Endothelial cell of umbilical vein (primary cell): ENCODE measurements around the gene RET. TPM values are rescaled to one million over a fixed set of nuclear protein-coding genes. Genes with fewer than 3 reads are reported as not detected.

Experiments used
- BruUV-seq: library from RNA; stranded (reverse); fragments of 400-500 nt; replicated peaks from 2 replicates; lab custom pipeline; 2021; lab: Mats Ljungman, UMichigan
- CTCF ChIA-PET: fragments of 300-600, 350-600 bp; sonication (Branson Sonifier 250); formaldehyde crosslinking; loops from one replicate; lab custom pipeline; 2021; ENCODE audit warnings: antibody characterized with exemption, inconsistent platforms; lab: Charles Lee
- POLR2A ChIA-PET: fragments of 300-600, 350-600 bp; sonication (Branson Sonifier 250); formaldehyde crosslinking; loops from one replicate; lab custom pipeline; 2021; ENCODE audit warnings: antibody characterized with exemption, inconsistent platforms; lab: Charles Lee
- DNase-seq: peaks from one replicate; pipeline ENCODE4 v3.0.0-alpha.2; 2011; ENCODE audit warnings: low read depth, low spot score
- FAIRE-seq: peaks from 2 replicates; lab custom pipeline; 2011; peaks lifted over from hg19 to GRCh38; lab: Jason Lieb, UNC
- H2AFZ ChIP-seq: 2 replicates; pipeline ENCODE4 v1.6.0; 2012; ENCODE audit warnings: low read depth, low read length, control low read depth, inconsistent platforms
- H3K27ac ChIP-seq: 2 replicates; pipeline ENCODE4 v1.5.1; 2011; ENCODE audit warnings: low read depth, mild to moderate bottlenecking, control low read depth, low read length, moderate library complexity; ENCODE audit not compliant: insufficient read depth
- H3K27me3 ChIP-seq, 2 experiments: 2 replicates each; pipeline versions ENCODE4 v1.6.0 to v1.6.1; 2011; ENCODE audit warnings: low read length in 2 of 2, mixed read lengths in 1 of 2; ENCODE audit not compliant: control insufficient read depth in 2 of 2, insufficient read depth in 2 of 2
- H3K36me3 ChIP-seq, 2 experiments: 2 replicates in 1 of 2; 3 replicates in 1 of 2; pipeline ENCODE4 v1.5.1; 2011; ENCODE audit warnings: low read length in 2 of 2, mild to moderate bottlenecking in 1 of 2, moderate library complexity in 1 of 2; ENCODE audit not compliant: control insufficient read depth in 2 of 2, insufficient read depth in 2 of 2; ENCODE audit errors: extremely low read depth in 1 of 2
- H3K4me1 ChIP-seq: 3 replicates; pipeline ENCODE4 v1.5.1; 2011; ENCODE audit warnings: mild to moderate bottlenecking, low read length; ENCODE audit not compliant: control insufficient read depth, insufficient read depth; ENCODE audit errors: extremely low read depth
- H3K4me2 ChIP-seq: 2 replicates; pipeline ENCODE4 v1.6.1; 2011; ENCODE audit warnings: low read length, control low read depth, mixed read lengths; ENCODE audit not compliant: insufficient read depth
- H3K4me3 ChIP-seq, 3 experiments: fragments of 200-600 bp in 1 of 3; sonication (generic), shearing (Covaris generic) in 1 of 3; replicated peaks in 1 of 3; 2 replicates each; pipeline ENCODE4 v1.5.1; 2011 to 2016; ENCODE audit warnings: control low read depth in 3 of 3, low read length in 3 of 3, mild to moderate bottlenecking in 2 of 3, inconsistent platforms in 1 of 3, low read depth in 1 of 3, moderate library complexity in 1 of 3; ENCODE audit not compliant: insufficient read depth in 1 of 3
- H3K79me2 ChIP-seq: 2 replicates; pipeline ENCODE4 v1.6.0; 2012; ENCODE audit warnings: low read length, inconsistent platforms; ENCODE audit not compliant: control insufficient read depth, insufficient read depth
- H3K9ac ChIP-seq: replicated peaks from 2 replicates; pipeline ENCODE3; 2011; ENCODE audit warnings: low read length, control low read depth; ENCODE audit not compliant: insufficient read depth; ENCODE audit errors: extremely low read depth
- H3K9me1 ChIP-seq: replicated peaks from 3 replicates; pipeline ENCODE4 v1.6.0; 2011; ENCODE audit warnings: mild to moderate bottlenecking, low read length; ENCODE audit not compliant: control insufficient read depth, insufficient read depth; ENCODE audit errors: extremely low read depth
- H3K9me3 ChIP-seq: replicated peaks from 2 replicates; pipeline ENCODE4 v1.5.1; 2012; ENCODE audit warnings: low read length, inconsistent platforms; ENCODE audit not compliant: control insufficient read depth, insufficient read depth
- H4K20me1 ChIP-seq: replicated peaks from 2 replicates; pipeline ENCODE3; 2011; ENCODE audit warnings: mild to moderate bottlenecking, low read length; ENCODE audit not compliant: control insufficient read depth, insufficient read depth; ENCODE audit errors: extremely low read depth
- EZH2 ChIP-seq: IDR thresholded peaks from 2 replicates; pipeline ENCODE4 v1.6.1; 2012; ENCODE audit warnings: borderline replicate concordance, low read depth, mild to moderate bottlenecking, moderate library complexity, low read length, inconsistent platforms; ENCODE audit not compliant: severe bottlenecking
- FOS ChIP-seq: IDR thresholded peaks from 2 replicates; pipeline ENCODE4 v1.6.1; 2011; ENCODE audit warnings: mild to moderate bottlenecking, low read length, moderate library complexity, borderline replicate concordance; ENCODE audit not compliant: insufficient read depth
- GATA2 ChIP-seq: IDR thresholded peaks from 2 replicates; pipeline ENCODE4 v1.7.0; 2011; ENCODE audit warnings: low read depth, mild to moderate bottlenecking, moderate library complexity, mixed read lengths, low read length; ENCODE audit not compliant: insufficient read length, insufficient read depth
- JUN ChIP-seq: IDR thresholded peaks from 2 replicates; pipeline ENCODE4 v1.6.1; 2011; ENCODE audit warnings: borderline replicate concordance, low read depth; ENCODE audit not compliant: insufficient read length, insufficient read depth
- MYC ChIP-seq: IDR thresholded peaks from one replicate; pipeline ENCODE4 v1.6.1; 2011; ENCODE audit warnings: mild to moderate bottlenecking, low read depth, low read length
- POLR2A ChIP-seq: IDR thresholded peaks from 2 replicates; pipeline ENCODE4 v1.6.1; 2012; ENCODE audit warnings: low read depth, mild to moderate bottlenecking, control low read depth, low read length
- POLR2AphosphoS5 ChIP-seq: IDR thresholded peaks from 2 replicates; pipeline ENCODE4 v1.6.1; 2012; ENCODE audit warnings: low read depth, mild to moderate bottlenecking, control low read depth, low read length, moderate library complexity; ENCODE audit not compliant: insufficient read depth
- dilution Hi-C: fragments of 300-500 bp; cut with MboI; formaldehyde crosslinking; loops from one replicate; pipeline ENCODE4 v1.15.0; 2019; ENCODE audit warnings: low sequenced_read_pairs; ENCODE audit not compliant: extremely low pct_ligation_motif_present
- intact Hi-C: fragments of 100-400 bp; cut with micrococcal nuclease; formaldehyde crosslinking; loops from one replicate; pipeline ENCODE4 v1.10.0; 2022
- polyA plus RNA-seq, 4 experiments: library from polyadenylated mRNA; depleted of rRNA in 3 of 4; stranded (reverse) in 3 of 4; unstranded in 1 of 4; fragments of >200 nt; gene quantifications; 2 replicates each; pipeline versions ENCODE4 v1.2.1 to v1.2.3, GENCODE V29; 2011 to 2012; ENCODE audit warnings: missing spikeins in 1 of 4
- total RNA-seq: library from RNA; stranded (reverse); gene quantifications from 2 replicates; pipeline ENCODE4 v1.2.3, GENCODE V29; 2021
- TF ChIP-seq, protein P1 (sequence below), 2 donors: IDR thresholded peaks; 1 replicate in 1 of 2; 2 replicates in 1 of 2; pipeline ENCODE4 v1.5.1; 2011; ENCODE audit warnings: low read length in 2 of 2, mild to moderate bottlenecking in 2 of 2, moderate library complexity in 2 of 2, control low read depth in 1 of 2, inconsistent platforms in 1 of 2, low read depth in 1 of 2; ENCODE audit not compliant: insufficient read depth in 1 of 2; ENCODE audit errors: extremely low read depth in 1 of 2
- TF ChIP-seq, protein P2 (sequence below): IDR thresholded peaks from 2 replicates; pipeline ENCODE4 v1.6.1; 2011; ENCODE audit not compliant: insufficient read depth, insufficient read length

Gene RET
- total and polyA plus RNA-seq, 2 donors (not counting 3 experiments of a cell fraction or from before 2014, with no cell fraction given): 0.04 to 0.22 TPM

GRCh38 chr10:43105956-43106229 is 29.0 kb downstream of the RET start:
- Histone ChIP-seq H3K4me3 (no peak overlapping the region), H3K4me1 (peaks cover 9% of the 10 kb centered on the region), H3K27me3 (peaks cover 1 to 8% of the 10 kb centered on the region in 2 experiments), H3K9ac (no peak overlapping the region), H3K4me2 (no peak overlapping the region), H4K20me1 (no peaks in the 10 kb centered on the region), H3K36me3 (no peaks in the 10 kb centered on the region), H2AFZ (no peak overlapping the region), H3K9me1 (no peaks in the 10 kb centered on the region), H3K9me3 (no peaks in the 10 kb centered on the region), H3K79me2 (no peaks in the 10 kb centered on the region), H3K27ac (no peak overlapping the region)
- DNase-seq (no peak), FAIRE-seq (no peak)
- intact Hi-C loops: loop anchor here (1.0 to 2.0 kb wide), 4 partner anchors 33 to 554 kb away; partner anchors contain the start of gene CSGALNACT2
- no TSS peak for BruUV-seq
- POLR2A ChIA-PET: no interaction called here
- dilution Hi-C loops: no loop called here
- CTCF ChIA-PET: interaction anchor here (3.4 kb wide), 1 partner anchor 240 kb away, joined by 25 read pairs; no protein-coding TSS in a partner anchor
- TF ChIP-seq EZH2 (no peak), POLR2A (no peak), GATA2 (no peak), JUN (no peak), POLR2AphosphoS5 (no peak), FOS (no peak), MYC (no peak)
- TF ChIP-seq, protein P1, sequence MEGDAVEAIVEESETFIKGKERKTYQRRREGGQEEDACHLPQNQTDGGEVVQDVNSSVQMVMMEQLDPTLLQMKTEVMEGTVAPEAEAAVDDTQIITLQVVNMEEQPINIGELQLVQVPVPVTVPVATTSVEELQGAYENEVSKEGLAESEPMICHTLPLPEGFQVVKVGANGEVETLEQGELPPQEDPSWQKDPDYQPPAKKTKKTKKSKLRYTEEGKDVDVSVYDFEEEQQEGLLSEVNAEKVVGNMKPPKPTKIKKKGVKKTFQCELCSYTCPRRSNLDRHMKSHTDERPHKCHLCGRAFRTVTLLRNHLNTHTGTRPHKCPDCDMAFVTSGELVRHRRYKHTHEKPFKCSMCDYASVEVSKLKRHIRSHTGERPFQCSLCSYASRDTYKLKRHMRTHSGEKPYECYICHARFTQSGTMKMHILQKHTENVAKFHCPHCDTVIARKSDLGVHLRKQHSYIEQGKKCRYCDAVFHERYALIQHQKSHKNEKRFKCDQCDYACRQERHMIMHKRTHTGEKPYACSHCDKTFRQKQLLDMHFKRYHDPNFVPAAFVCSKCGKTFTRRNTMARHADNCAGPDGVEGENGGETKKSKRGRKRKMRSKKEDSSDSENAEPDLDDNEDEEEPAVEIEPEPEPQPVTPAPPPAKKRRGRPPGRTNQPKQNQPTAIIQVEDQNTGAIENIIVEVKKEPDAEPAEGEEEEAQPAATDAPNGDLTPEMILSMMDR (IDR thresholded peaks at IDR 0.05; ENCODE audit: extremely low read depth in 1 of 2, insufficient read depth in 1 of 2, low read depth in 1 of 2, low read length in 2 of 2): no peak
- TF ChIP-seq, protein P2, sequence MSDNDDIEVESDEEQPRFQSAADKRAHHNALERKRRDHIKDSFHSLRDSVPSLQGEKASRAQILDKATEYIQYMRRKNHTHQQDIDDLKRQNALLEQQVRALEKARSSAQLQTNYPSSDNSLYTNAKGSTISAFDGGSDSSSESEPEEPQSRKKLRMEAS: no peak
